Skeletal muscle tissue (tissue), 4 donors: ENCODE data around the gene TMEM106A. TPM values are rescaled to one million over a fixed set of nuclear protein-coding genes. Genes with fewer than 3 reads are reported as not detected.

Experiments
- H3K27ac ChIP-seq: one replicate; pipeline ENCODE4 v1.7.0; 2013; ENCODE audit warnings: mild to moderate bottlenecking, low read depth, low read length, inconsistent platforms
- H3K27me3 ChIP-seq, 3 donors: one replicate each; pipeline ENCODE4 v1.7.0; 2013; ENCODE audit warnings: low read length in 3 of 3; ENCODE audit not compliant: control insufficient read depth in 3 of 3, insufficient read depth in 3 of 3
- H3K36me3 ChIP-seq, 3 donors: one replicate each; pipeline ENCODE4 v1.7.0; 2013; ENCODE audit warnings: low read length in 3 of 3; ENCODE audit not compliant: control insufficient read depth in 3 of 3, insufficient read depth in 3 of 3
- H3K4me1 ChIP-seq, 3 donors: one replicate each; pipeline ENCODE4 v1.7.0; 2013; ENCODE audit warnings: low read length in 3 of 3, mild to moderate bottlenecking in 3 of 3; ENCODE audit not compliant: control insufficient read depth in 3 of 3, insufficient read depth in 3 of 3
- H3K4me3 ChIP-seq, 3 donors: one replicate each; pipeline ENCODE4 v1.7.0; 2013; ENCODE audit warnings: low read length in 3 of 3
- H3K9ac ChIP-seq, 3 donors: one replicate each; pipeline ENCODE4 v1.7.0; 2013; ENCODE audit warnings: low read length in 3 of 3, mild to moderate bottlenecking in 3 of 3, moderate library complexity in 2 of 3, low read depth in 1 of 3
- H3K9me3 ChIP-seq, 3 donors: one replicate each; pipeline ENCODE4 v1.7.0; 2013; ENCODE audit warnings: low read length in 3 of 3; ENCODE audit not compliant: control insufficient read depth in 3 of 3
- total RNA-seq: library from RNA; depleted of rRNA; stranded (reverse); fragments of >200 nt; gene quantifications from one replicate; pipeline ENCODE4 v1.2.3, GENCODE V29; 2014
- donor health status: Osteomylitis.

TMEM106A gene
- total RNA-seq, 1 donor from 2014 or later: 5.2 TPM

GRCh38 chr17:43213545-43213944, 1.9 kb downstream of the TMEM106A start:
- H3K4me3 ChIP-seq: no peak overlapping the region
- peak overlapping the region in 1 of 3 donors; percentile 35 for H3K9ac ChIP-seq
- H3K27me3 ChIP-seq: no peaks in the 10 kb centered on the region
- no peak overlapping the region for H3K27ac ChIP-seq
- peaks cover 31 to 50% (median 43%) of the 10 kb centered on the region in 3 donors for H3K36me3 ChIP-seq
- H3K4me1 ChIP-seq: peaks cover 0 to 5% (median 0%) of the 10 kb centered on the region in 3 donors
- H3K9me3 ChIP-seq: no peaks in the 10 kb centered on the region

- H3K27me3 ChIP-seq: no peaks in the 10 kb centered on the region
- peaks cover 0 to 5% (median 0%) of the 10 kb centered on the region in 3 donors for H3K4me1 ChIP-seq
- no peak overlapping the region for H3K4me3 ChIP-seq
- no peak overlapping the region for H3K9ac ChIP-seq
- H3K36me3 ChIP-seq: peaks cover 24 to 36% (median 34%) of the 10 kb centered on the region in 3 donors
- H3K9me3 ChIP-seq: no peaks in the 10 kb centered on the region
- no peak overlapping the region for H3K27ac ChIP-seq
These were observed 3.7 kb downstream of the TMEM106A start for GRCh38 chr17:43215341-43215740.

- Histone ChIP-seq H3K27ac (no peak overlapping the region), H3K9me3 (no peaks in the 10 kb centered on the region), H3K27me3 (no peaks in the 10 kb centered on the region), H3K4me3 (no peak overlapping the region), H3K9ac (no peak overlapping the region), H3K36me3 (peaks cover 24 to 29% (median 29%) of the 10 kb centered on the region in 3 donors), H3K4me1 (peaks cover 0 to 3% (median 0%) of the 10 kb centered on the region in 3 donors)
These were observed 4.7 kb downstream of the TMEM106A start for GRCh38 chr17:43216369-43216761.

- peaks cover 0 to 3% (median 0%) of the 10 kb centered on the region in 3 donors for H3K4me1 ChIP-seq
- no peak overlapping the region for H3K4me3 ChIP-seq
- peaks cover 24 to 29% (median 29%) of the 10 kb centered on the region in 3 donors for H3K36me3 ChIP-seq
- no peaks in the 10 kb centered on the region for H3K9me3 ChIP-seq
- H3K27ac ChIP-seq: no peak overlapping the region
- no peaks in the 10 kb centered on the region for H3K27me3 ChIP-seq
- H3K9ac ChIP-seq: no peak overlapping the region
These were observed 5.3 kb downstream of the TMEM106A start for GRCh38 chr17:43216762-43217613.

- no peaks in the 10 kb centered on the region for H3K27me3 ChIP-seq
- no peaks in the 10 kb centered on the region for H3K9me3 ChIP-seq
- H3K4me1 ChIP-seq: no peaks in the 10 kb centered on the region
- H3K36me3 ChIP-seq: peaks cover 24 to 29% (median 29%) of the 10 kb centered on the region in 3 donors
- H3K27ac ChIP-seq: no peak overlapping the region
- no peak overlapping the region for H3K4me3 ChIP-seq
- no peak overlapping the region for H3K9ac ChIP-seq
These were observed 6.0 kb downstream of the TMEM106A start for GRCh38 chr17:43217614-43218087.

- Histone ChIP-seq H3K4me3 (no peak overlapping the region), H3K27me3 (no peaks in the 10 kb centered on the region), H3K9me3 (no peaks in the 10 kb centered on the region), H3K36me3 (peaks cover 24 to 32% (median 25%) of the 10 kb centered on the region in 3 donors), H3K9ac (no peak overlapping the region), H3K4me1 (no peaks in the 10 kb centered on the region), H3K27ac (no peak overlapping the region)
These were observed 7.3 kb downstream of the TMEM106A start for GRCh38 chr17:43219001-43219400.

- H3K27me3 ChIP-seq: no peaks in the 10 kb centered on the region
- H3K4me3 ChIP-seq: no peak overlapping the region
- no peaks in the 10 kb centered on the region for H3K9me3 ChIP-seq
- H3K27ac ChIP-seq: no peak overlapping the region
- H3K9ac ChIP-seq: no peak overlapping the region
- H3K36me3 ChIP-seq: peaks cover 22 to 31% (median 29%) of the 10 kb centered on the region in 3 donors
- H3K4me1 ChIP-seq: no peaks in the 10 kb centered on the region
These were observed 8.2 kb downstream of the TMEM106A start for GRCh38 chr17:43219746-43220380.

GRCh38 chr17:43220511-43221125, 8.9 kb downstream of the TMEM106A start:
- H3K36me3 ChIP-seq: peaks cover 19 to 30% (median 24%) of the 10 kb centered on the region in 3 donors
- H3K9ac ChIP-seq: no peak overlapping the region
- H3K27me3 ChIP-seq: no peaks in the 10 kb centered on the region
- H3K9me3 ChIP-seq: no peaks in the 10 kb centered on the region
- no peaks in the 10 kb centered on the region for H3K4me1 ChIP-seq
- no peak overlapping the region for H3K4me3 ChIP-seq
- no peak overlapping the region for H3K27ac ChIP-seq

- H3K9me3 ChIP-seq: no peaks in the 10 kb centered on the region
- H3K9ac ChIP-seq: peak overlapping the region in 1 of 3 donors; percentile 40
- H3K36me3 ChIP-seq: peaks cover 3 to 11% (median 7%) of the 10 kb centered on the region in 3 donors
- no peaks in the 10 kb centered on the region for H3K27me3 ChIP-seq
- H3K4me1 ChIP-seq: no peaks in the 10 kb centered on the region
- no peak overlapping the region for H3K27ac ChIP-seq
- no peak overlapping the region for H3K4me3 ChIP-seq
These were observed 12.6 kb downstream of the TMEM106A start for GRCh38 chr17:43224146-43224705.
